Measurements from ENCODE around the gene SMIM1. TPM values are rescaled to one million over a fixed set of nuclear protein-coding genes. Genes with fewer than 3 reads are reported as not detected.
A peak's percentile ranks its signal among the peaks of the same experiment; 100 is the strongest.

The SMIM1 gene
- total RNA-seq, 1 donor from 2014 or later, result 0.72 TPM

DNA sequence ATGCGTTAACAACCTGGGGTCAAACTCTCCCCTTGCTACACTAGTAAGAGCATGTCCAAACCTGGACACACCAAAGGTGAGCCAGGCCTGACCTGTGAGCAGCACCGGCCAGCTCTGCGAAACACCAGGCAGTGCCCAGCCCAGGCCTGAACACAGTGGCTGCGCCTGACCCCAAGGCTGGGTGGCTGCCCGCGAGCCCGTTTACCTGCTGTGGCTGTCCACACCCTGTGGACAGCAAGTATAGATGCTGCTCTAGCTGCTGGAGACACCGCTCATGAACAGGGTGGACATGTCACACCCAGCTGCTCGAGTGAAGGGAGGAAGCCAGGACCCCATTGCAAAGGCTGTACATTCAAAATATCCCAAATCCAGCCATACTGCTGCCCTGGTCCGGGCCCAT, 27.9 kb upstream of the SMIM1 start:
- peaks cover 3% of the 10 kb centered on the region for H3K36me3 Mint-ChIP-seq (ENCODE audit: low read depth)
- peaks cover 28% of the 10 kb centered on the region for H3K4me1 Mint-ChIP-seq (ENCODE audit: low read depth)
- H3K9me3 Mint-ChIP-seq (ENCODE audit: low read depth), result no peaks in the 10 kb centered on the region
- no peaks in the 10 kb centered on the region for H3K27me3 Mint-ChIP-seq (ENCODE audit: low read depth)
- TF ChIP-seq, protein P1, sequence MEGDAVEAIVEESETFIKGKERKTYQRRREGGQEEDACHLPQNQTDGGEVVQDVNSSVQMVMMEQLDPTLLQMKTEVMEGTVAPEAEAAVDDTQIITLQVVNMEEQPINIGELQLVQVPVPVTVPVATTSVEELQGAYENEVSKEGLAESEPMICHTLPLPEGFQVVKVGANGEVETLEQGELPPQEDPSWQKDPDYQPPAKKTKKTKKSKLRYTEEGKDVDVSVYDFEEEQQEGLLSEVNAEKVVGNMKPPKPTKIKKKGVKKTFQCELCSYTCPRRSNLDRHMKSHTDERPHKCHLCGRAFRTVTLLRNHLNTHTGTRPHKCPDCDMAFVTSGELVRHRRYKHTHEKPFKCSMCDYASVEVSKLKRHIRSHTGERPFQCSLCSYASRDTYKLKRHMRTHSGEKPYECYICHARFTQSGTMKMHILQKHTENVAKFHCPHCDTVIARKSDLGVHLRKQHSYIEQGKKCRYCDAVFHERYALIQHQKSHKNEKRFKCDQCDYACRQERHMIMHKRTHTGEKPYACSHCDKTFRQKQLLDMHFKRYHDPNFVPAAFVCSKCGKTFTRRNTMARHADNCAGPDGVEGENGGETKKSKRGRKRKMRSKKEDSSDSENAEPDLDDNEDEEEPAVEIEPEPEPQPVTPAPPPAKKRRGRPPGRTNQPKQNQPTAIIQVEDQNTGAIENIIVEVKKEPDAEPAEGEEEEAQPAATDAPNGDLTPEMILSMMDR (IDR thresholded peaks at IDR 0.05), result no peak
- H3K27ac Mint-ChIP-seq (ENCODE audit: unreplicated experiment), result no peak overlapping the region
- peak; percentile 76 for DNase-seq (ENCODE audit: low spot score)
- H3K4me3 Mint-ChIP-seq (ENCODE audit: unreplicated experiment), result no peak overlapping the region

DNA sequence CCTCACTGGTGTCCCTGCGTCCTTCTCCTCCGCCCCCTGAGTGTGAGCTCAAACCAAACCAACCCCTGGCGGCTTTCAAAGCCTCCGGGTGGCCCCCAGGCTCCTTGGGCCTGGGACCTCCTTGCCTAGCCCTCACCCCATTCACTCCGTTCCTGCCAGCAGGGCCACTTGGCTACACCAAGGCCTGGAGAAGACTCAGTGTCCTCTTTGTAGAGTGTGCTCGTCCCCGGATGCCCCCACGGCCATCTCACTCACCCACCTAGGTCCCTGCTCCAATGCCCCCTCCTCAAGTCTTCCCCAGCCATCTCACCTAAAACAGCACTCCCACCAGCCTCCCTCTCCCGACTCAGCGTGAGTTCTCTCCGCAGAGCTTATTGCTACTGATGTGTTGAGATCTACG, 27.5 kb upstream of the SMIM1 start:
- Mint-ChIP-seq H3K4me3 (ENCODE audit: unreplicated experiment) (no peak overlapping the region), H3K36me3 (ENCODE audit: low read depth) (peaks cover 3% of the 10 kb centered on the region), H3K27ac (ENCODE audit: unreplicated experiment) (no peak overlapping the region), H3K27me3 (ENCODE audit: low read depth) (no peaks in the 10 kb centered on the region), H3K9me3 (ENCODE audit: low read depth) (no peaks in the 10 kb centered on the region), H3K4me1 (ENCODE audit: low read depth) (peaks cover 28% of the 10 kb centered on the region)
- TF ChIP-seq, protein P1 (IDR thresholded peaks at IDR 0.05), result no peak
- DNase-seq (ENCODE audit: low spot score), result peak; percentile 75

DNA sequence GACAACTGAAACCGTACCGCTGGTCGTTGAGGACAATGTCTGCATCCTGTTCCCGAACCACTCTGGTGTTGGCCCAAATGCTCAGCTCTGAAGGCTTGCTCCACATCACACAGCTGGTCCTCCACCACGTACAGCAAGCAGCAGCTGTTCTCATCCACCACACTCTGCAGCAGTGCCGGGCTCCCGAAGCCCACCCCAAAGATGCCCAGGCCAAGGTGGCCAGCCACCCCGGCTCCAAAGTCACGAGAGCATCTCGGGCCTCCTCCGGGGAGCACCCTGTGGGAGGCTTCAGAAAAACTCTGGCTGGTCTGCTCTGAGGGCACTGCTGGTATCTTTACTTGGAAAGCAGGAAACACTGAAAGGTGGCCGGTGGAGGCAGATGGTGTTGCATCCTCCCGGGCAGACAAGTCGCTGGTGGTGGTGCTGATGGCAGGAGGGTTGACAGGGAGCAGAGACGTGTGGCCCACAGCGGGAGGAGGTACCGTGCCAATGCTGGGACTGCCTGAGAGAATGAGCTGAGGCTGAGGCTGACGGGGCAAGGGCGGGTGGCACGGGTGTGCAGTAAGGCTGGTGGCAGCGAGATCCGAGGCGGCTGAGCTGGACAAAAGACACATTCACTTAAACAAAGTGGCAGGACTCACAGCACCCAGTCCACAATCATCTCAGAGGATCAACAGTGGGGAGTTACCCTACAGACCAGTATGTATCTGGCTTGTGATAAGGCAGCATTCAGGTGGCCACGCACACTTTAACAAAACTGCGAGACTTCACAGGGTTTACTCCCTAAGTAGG, 26.8 kb upstream of the SMIM1 start:
- H3K27me3 Mint-ChIP-seq (ENCODE audit: low read depth), result peaks cover 2% of the 10 kb centered on the region
- TF ChIP-seq, protein P1 (IDR thresholded peaks at IDR 0.05), result no peak
- peaks cover 28% of the 10 kb centered on the region for H3K4me1 Mint-ChIP-seq (ENCODE audit: low read depth)
- no peaks in the 10 kb centered on the region for H3K9me3 Mint-ChIP-seq (ENCODE audit: low read depth)
- DNase-seq (ENCODE audit: low spot score), result peak; percentile 92
- H3K27ac Mint-ChIP-seq (ENCODE audit: unreplicated experiment), result peak overlapping the region; percentile 29
- peak overlapping the region; percentile 70 for H3K4me3 Mint-ChIP-seq (ENCODE audit: unreplicated experiment)
- peaks cover 3% of the 10 kb centered on the region for H3K36me3 Mint-ChIP-seq (ENCODE audit: low read depth)

DNA sequence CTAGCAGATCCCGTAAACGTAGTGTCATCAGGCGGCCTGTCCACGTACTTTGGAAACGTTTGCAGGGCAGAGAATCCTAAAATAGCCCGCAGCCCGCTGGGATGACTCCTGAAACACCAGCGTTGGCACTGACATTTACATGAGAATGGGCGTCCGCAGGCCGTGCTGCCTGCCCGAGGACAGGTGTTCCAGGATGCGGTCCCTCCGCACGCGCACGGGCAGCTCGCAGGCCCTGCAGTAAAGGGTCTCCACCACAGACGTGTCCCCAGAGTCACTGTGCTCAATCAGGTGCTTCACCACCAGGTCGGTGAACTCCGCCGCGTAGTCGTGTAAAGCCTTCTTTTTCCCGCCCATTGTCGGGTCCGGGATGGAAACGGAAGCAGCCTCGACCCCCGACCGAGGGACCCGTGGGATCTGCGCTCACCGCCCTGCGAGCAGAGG, 26.1 kb upstream of the SMIM1 start:
- Mint-ChIP-seq H3K4me1 (ENCODE audit: low read depth) (peaks cover 28% of the 10 kb centered on the region), H3K36me3 (ENCODE audit: low read depth) (peaks cover 3% of the 10 kb centered on the region), H3K9me3 (ENCODE audit: low read depth) (no peaks in the 10 kb centered on the region), H3K27me3 (ENCODE audit: low read depth) (peaks cover 8% of the 10 kb centered on the region), H3K27ac (ENCODE audit: unreplicated experiment) (peak overlapping the region; percentile 36), H3K4me3 (ENCODE audit: unreplicated experiment) (peak overlapping the region; percentile 70)
- DNase-seq (ENCODE audit: low spot score), result peak; percentile 87
- TF ChIP-seq, protein P1 (IDR thresholded peaks at IDR 0.05), result no peak

DNA sequence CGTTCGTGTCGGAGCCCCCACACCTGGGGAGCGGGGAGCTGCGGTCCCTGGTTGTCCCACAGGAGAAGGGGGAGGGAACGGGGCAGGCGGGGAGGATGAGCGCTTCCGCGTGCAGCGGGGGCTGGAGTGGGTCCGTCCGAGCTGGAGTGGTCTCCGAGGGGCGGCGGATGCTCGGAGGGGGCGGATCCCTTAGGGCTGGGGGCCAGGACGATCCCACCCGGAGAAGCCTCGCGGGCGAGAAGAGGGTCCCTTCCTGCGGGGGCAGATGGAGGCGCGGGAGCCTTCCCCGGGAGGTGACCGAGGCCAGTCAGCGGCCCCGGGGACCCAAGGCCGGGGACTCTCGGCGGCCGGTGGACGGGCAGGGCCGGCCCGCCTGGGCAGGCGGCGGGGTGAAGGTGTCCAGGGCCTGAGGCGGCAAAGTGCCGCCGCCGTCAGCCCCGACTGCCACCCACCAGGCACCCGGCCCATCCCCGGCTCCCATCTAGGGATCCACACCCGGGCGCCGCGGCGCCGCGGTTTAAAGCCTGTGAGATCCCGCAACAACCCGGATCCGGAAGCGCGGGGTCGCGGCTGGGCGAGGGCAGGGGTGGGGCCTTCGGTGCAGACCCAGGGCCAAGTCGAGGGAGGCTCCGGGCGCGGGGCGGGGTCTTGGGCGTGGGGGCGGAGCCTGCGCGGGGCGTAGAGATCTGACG, 25.6 kb upstream of the SMIM1 start:
- DNase-seq (ENCODE audit: low spot score), result peak; percentile 90
- no peaks in the 10 kb centered on the region for H3K36me3 Mint-ChIP-seq (ENCODE audit: low read depth)
- peak overlapping the region; percentile 17 for H3K27ac Mint-ChIP-seq (ENCODE audit: unreplicated experiment)
- H3K4me3 Mint-ChIP-seq (ENCODE audit: unreplicated experiment), result peak overlapping the region; percentile 70
- H3K27me3 Mint-ChIP-seq (ENCODE audit: low read depth), result peaks cover 11% of the 10 kb centered on the region
- no peaks in the 10 kb centered on the region for H3K9me3 Mint-ChIP-seq (ENCODE audit: low read depth)
- peaks cover 28% of the 10 kb centered on the region for H3K4me1 Mint-ChIP-seq (ENCODE audit: low read depth)
- TF ChIP-seq, protein P1 (IDR thresholded peaks at IDR 0.05), result no peak
